Measurements from ENCODE around the gene FBRS.

FBRS gene

DNA sequence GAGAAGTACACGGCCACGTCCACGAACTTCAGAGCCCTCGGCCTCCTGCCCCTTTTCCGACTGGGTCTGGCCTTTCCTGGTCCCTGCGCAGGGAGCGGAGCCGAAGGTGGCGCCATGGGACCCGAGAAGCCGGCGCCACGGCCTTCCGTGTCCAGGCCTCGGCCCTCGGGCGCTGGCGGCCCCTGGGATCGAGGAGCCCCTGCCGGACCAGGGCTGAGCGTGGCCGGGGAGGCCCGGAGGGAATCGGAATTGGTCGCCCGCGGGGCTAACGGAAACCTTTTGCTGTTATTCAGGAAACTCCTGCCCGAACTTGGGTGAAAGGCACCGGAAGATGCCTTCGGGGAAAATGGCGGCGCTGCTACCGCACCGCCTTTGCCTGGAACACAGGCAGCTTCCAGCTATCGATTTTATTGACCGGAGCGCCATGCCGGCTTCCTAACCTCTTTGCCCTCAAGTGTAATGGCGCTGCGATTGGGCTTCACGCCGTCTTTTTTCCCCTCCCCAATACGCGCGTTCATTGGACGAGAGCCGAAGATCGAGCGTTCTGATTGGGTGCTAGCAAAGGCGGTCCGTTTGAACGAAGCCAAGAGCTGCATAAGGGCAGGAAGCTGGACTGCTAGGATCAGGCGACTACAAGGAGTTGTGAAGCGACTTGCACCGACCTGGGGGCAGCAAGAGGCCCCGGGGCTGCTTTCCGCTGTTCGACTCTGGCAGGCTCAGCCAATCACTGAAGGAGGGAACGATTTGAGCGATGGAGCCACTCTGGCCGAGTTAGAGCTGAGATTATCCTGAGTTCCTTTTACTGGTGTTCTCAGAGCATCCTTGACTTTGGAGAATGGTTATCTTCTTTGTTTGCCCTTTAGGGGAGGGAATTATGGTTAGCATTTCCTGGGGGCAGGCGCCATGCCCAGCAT, 48.0 kb upstream of the FBRS start, which contains the start of gene ZNF689 (continued):
- TF ChIP-seq, protein P1, sequence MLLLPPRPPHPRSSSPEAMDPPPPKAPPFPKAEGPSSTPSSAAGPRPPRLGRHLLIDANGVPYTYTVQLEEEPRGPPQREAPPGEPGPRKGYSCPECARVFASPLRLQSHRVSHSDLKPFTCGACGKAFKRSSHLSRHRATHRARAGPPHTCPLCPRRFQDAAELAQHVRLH (tag by site-specific recombination; IDR thresholded peaks at IDR 0.05), result peak; percentile 98
- TF ChIP-seq ZBTB1 (tag by site-specific recombination; IDR thresholded peaks at IDR 0.05), result 0 out of 2 replicates have a peak, but pooled peaks have one; percentile 33
- TF ChIP-seq ZFP41 (tag by site-specific recombination; IDR thresholded peaks at IDR 0.05; ENCODE audit: borderline replicate concordance), result no peak
- peak; percentile 19 for TF ChIP-seq ZNF585B (tag by site-specific recombination; IDR thresholded peaks at IDR 0.05)
- TF ChIP-seq GLIS2 (tag by site-specific recombination; IDR thresholded peaks at IDR 0.05), result peak; percentile 63
- peak; percentile 92 for TF ChIP-seq ZBTB48 (tag by site-specific recombination; IDR thresholded peaks at IDR 0.05)
- TF ChIP-seq KLF9 (tag by site-specific recombination; IDR thresholded peaks at IDR 0.05; ENCODE audit: low read depth), result no peak
- TF ChIP-seq ZNF830 (tag by site-specific recombination; IDR thresholded peaks at IDR 0.05; ENCODE audit: low read depth), result no peak
- TF ChIP-seq YY1 (tag by site-specific recombination; IDR thresholded peaks at IDR 0.05), result peak; percentile 100
- TF ChIP-seq, protein P2, sequence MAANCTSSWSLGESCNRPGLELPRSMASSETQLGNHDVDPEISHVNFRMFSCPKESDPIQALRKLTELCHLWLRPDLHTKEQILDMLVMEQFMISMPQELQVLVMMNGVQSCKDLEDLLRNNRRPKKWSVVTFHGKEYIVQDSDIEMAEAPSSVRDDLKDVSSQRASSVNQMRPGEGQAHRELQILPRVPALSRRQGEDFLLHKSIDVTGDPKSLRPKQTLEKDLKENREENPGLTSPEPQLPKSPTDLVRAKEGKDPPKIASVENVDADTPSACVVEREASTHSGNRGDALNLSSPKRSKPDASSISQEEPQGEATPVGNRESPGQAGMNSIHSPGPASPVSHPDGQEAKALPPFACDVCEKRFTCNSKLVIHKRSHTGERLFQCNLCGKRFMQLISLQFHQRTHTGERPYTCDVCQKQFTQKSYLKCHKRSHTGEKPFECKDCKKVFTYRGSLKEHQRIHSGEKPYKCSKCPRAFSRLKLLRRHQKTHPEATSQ (tag by site-specific recombination; IDR thresholded peaks at IDR 0.05), result peak; percentile 83
- TF ChIP-seq, protein P3, sequence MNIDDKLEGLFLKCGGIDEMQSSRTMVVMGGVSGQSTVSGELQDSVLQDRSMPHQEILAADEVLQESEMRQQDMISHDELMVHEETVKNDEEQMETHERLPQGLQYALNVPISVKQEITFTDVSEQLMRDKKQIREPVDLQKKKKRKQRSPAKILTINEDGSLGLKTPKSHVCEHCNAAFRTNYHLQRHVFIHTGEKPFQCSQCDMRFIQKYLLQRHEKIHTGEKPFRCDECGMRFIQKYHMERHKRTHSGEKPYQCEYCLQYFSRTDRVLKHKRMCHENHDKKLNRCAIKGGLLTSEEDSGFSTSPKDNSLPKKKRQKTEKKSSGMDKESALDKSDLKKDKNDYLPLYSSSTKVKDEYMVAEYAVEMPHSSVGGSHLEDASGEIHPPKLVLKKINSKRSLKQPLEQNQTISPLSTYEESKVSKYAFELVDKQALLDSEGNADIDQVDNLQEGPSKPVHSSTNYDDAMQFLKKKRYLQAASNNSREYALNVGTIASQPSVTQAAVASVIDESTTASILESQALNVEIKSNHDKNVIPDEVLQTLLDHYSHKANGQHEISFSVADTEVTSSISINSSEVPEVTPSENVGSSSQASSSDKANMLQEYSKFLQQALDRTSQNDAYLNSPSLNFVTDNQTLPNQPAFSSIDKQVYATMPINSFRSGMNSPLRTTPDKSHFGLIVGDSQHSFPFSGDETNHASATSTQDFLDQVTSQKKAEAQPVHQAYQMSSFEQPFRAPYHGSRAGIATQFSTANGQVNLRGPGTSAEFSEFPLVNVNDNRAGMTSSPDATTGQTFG (tag by site-specific recombination; IDR thresholded peaks at IDR 0.05; ENCODE audit: borderline replicate concordance), result no peak
- no peak; the same call in 1 of the 2 replicates for TF ChIP-seq GLIS1 (tag by site-specific recombination; IDR thresholded peaks at IDR 0.05)
- no peak for TF ChIP-seq EGR2 (tag by site-specific recombination; IDR thresholded peaks at IDR 0.05; ENCODE audit: low read depth)
- TF ChIP-seq, protein P4, sequence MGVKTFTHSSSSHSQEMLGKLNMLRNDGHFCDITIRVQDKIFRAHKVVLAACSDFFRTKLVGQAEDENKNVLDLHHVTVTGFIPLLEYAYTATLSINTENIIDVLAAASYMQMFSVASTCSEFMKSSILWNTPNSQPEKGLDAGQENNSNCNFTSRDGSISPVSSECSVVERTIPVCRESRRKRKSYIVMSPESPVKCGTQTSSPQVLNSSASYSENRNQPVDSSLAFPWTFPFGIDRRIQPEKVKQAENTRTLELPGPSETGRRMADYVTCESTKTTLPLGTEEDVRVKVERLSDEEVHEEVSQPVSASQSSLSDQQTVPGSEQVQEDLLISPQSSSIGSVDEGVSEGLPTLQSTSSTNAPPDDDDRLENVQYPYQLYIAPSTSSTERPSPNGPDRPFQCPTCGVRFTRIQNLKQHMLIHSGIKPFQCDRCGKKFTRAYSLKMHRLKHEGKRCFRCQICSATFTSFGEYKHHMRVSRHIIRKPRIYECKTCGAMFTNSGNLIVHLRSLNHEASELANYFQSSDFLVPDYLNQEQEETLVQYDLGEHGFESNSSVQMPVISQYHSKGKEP (tag by site-specific recombination; IDR thresholded peaks at IDR 0.05), result no peak; the same call in none of the 2 replicates
- TF ChIP-seq KLF7 (tag by site-specific recombination; IDR thresholded peaks at IDR 0.05; ENCODE audit: borderline replicate concordance), result 0 out of 2 replicates have a peak, but pooled peaks have one; percentile 31
- TF ChIP-seq ZNF530 (tag by site-specific recombination; IDR thresholded peaks at IDR 0.05; ENCODE audit: low read depth), result no peak
- no peak for TF ChIP-seq ZNF292 (tag by site-specific recombination; IDR thresholded peaks at IDR 0.05; ENCODE audit: borderline replicate concordance, low read depth)
- TF ChIP-seq ZNF302 (tag by site-specific recombination; IDR thresholded peaks at IDR 0.05; ENCODE audit: low read depth), result no peak
- TF ChIP-seq, protein P5, sequence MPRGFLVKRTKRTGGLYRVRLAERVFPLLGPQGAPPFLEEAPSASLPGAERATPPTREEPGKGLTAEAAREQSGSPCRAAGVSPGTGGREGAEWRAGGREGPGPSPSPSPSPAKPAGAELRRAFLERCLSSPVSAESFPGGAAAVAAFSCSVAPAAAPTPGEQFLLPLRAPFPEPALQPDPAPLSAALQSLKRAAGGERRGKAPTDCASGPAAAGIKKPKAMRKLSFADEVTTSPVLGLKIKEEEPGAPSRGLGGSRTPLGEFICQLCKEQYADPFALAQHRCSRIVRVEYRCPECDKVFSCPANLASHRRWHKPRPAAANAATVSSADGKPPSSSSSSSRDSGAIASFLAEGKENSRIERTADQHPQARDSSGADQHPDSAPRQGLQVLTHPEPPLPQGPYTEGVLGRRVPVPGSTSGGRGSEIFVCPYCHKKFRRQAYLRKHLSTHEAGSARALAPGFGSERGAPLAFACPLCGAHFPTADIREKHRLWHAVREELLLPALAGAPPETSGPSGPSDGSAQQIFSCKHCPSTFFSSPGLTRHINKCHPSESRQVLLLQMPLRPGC (tag by site-specific recombination; IDR thresholded peaks at IDR 0.05), result peak; percentile 80
- no peak for TF ChIP-seq ZNF658 (tag by site-specific recombination; IDR thresholded peaks at IDR 0.05)
- TF ChIP-seq ZBTB8A (tag by site-specific recombination; IDR thresholded peaks at IDR 0.05), result peak; percentile 66
- TF ChIP-seq SALL2 (tag by site-specific recombination; IDR thresholded peaks at IDR 0.05; ENCODE audit: borderline replicate concordance), result no peak
- 0 out of 2 replicates have a peak, but pooled peaks have one; percentile 9 for TF ChIP-seq ZNF596 (tag by site-specific recombination; IDR thresholded peaks at IDR 0.05)
- TF ChIP-seq, protein P6, sequence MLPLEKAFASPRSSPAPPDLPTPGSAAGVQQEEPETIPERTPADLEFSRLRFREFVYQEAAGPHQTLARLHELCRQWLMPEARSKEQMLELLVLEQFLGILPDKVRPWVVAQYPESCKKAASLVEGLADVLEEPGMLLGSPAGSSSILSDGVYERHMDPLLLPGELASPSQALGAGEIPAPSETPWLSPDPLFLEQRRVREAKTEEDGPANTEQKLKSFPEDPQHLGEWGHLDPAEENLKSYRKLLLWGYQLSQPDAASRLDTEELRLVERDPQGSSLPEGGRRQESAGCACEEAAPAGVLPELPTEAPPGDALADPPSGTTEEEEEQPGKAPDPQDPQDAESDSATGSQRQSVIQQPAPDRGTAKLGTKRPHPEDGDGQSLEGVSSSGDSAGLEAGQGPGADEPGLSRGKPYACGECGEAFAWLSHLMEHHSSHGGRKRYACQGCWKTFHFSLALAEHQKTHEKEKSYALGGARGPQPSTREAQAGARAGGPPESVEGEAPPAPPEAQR (tag by site-specific recombination; IDR thresholded peaks at IDR 0.05), result 0 out of 2 replicates have a peak, but pooled peaks have one; percentile 10
- TF ChIP-seq ZNF350 (tag by site-specific recombination; IDR thresholded peaks at IDR 0.05), result no peak
- TF ChIP-seq, protein P7, sequence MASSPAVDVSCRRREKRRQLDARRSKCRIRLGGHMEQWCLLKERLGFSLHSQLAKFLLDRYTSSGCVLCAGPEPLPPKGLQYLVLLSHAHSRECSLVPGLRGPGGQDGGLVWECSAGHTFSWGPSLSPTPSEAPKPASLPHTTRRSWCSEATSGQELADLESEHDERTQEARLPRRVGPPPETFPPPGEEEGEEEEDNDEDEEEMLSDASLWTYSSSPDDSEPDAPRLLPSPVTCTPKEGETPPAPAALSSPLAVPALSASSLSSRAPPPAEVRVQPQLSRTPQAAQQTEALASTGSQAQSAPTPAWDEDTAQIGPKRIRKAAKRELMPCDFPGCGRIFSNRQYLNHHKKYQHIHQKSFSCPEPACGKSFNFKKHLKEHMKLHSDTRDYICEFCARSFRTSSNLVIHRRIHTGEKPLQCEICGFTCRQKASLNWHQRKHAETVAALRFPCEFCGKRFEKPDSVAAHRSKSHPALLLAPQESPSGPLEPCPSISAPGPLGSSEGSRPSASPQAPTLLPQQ (tag by site-specific recombination; IDR thresholded peaks at IDR 0.05), result peak; percentile 66; the same call in 1 of the 2 replicates

Data from HEK293 (cell line).